Thyroid gland (tissue), 4 donors: Measurements from ENCODE around the gene PTGFR. TPM values are rescaled to one million over a fixed set of nuclear protein-coding genes. Genes with fewer than 3 reads are reported as not detected.

Experiments used
- DNase-seq, 2 donors: peaks; one replicate each; pipeline ENCODE4 v3.0.0-alpha.2; 2019
- H3K27ac ChIP-seq, 3 donors: fragments of 200-600 bp; sonication (generic); 1 replicate in 2 of 3; 2 replicates in 1 of 3; pipeline ENCODE4 v1.5.1; 2016 to 2019; ENCODE audit warnings: mild to moderate bottlenecking in 1 of 3, moderate library complexity in 1 of 3
- H3K27me3 ChIP-seq: fragments of 200-600 bp; sonication (generic); one replicate; pipeline ENCODE4 v1.5.1; 2019
- H3K36me3 ChIP-seq, 2 donors: fragments of 200-600 bp; sonication (generic); one replicate each; pipeline ENCODE4 v1.5.1; 2016 to 2019
- H3K4me1 ChIP-seq, 2 donors: fragments of 200-600 bp; sonication (generic); one replicate each; pipeline ENCODE4 v1.5.1; 2017 to 2019
- H3K4me3 ChIP-seq, 3 donors: fragments of 200-600 bp; sonication (generic); replicated peaks in 1 of 3; 1 replicate in 2 of 3; 2 replicates in 1 of 3; pipeline ENCODE4 v1.5.1; 2016; ENCODE audit warnings: mild to moderate bottlenecking in 1 of 3
- H3K9me3 ChIP-seq: fragments of 200-600 bp; sonication (generic); one replicate; pipeline ENCODE4 v1.5.1; 2017
- POLR2A ChIP-seq, 2 donors: fragments of 450-650 bp; IDR thresholded peaks; one replicate each; pipeline ENCODE4 v1.6.1; 2017; ENCODE audit warnings: antibody characterized with exemption in 2 of 2, mild to moderate bottlenecking in 2 of 2, moderate library complexity in 1 of 2
- WGBS, 2 donors: methylation state at CpG; one replicate each; pipeline ENCODE4 v1.1.5; 2017; 5-methylcytosine and 5-hydroxymethylcytosine counted together
- intact Hi-C: fragments of 100-400 bp; cut with DNase I; formaldehyde crosslinking; loops from one replicate; pipeline ENCODE4 v1.15.1; 2023
- total RNA-seq, 4 donors: library from RNA; depleted of rRNA; stranded (reverse); fragments of >200 nt; gene quantifications; one replicate each; pipeline ENCODE4 v1.2.3, GENCODE V29; 2016
- TF ChIP-seq, protein P1 (sequence below), 6 experiments: fragments of 200-600 bp in 3 of 6; fragments of 450-650 bp in 3 of 6; sonication (generic) in 3 of 6; IDR thresholded peaks; one replicate each; pipeline ENCODE4 v1.5.1; 2016 to 2019; ENCODE audit warnings: antibody characterized with exemption in 6 of 6, mild to moderate bottlenecking in 2 of 6, inconsistent platforms in 1 of 6, moderate library complexity in 1 of 6

Gene PTGFR
- total RNA-seq, 4 donors from 2014 or later = 0.67 to 1.9 (median 1.2) TPM

DNA sequence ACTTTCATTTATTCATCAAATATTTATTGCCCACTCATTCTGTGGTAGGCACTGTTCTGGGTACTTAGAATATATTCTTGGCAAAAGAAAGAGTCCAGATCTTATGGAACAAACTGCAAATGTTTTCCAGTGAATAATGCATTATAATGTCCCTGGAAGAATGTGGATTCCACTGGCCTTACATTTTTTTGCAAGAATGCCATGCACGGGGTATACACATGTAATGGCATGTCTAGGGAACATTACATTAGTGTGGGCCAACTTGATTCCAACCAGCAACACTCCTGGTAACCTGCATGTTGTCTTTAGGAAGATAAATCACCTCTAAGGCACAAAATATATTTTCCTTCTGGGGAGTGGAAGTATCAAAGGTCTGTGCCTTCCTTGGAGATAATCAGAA, 96.4 kb downstream of the PTGFR start:
- no peak overlapping the region for H3K27ac ChIP-seq

More for the DNA sequence above, 96.4 kb downstream of the PTGFR start:
- intact Hi-C loops = no loop called here
- no peak for TF ChIP-seq POLR2A (IDR thresholded peaks at IDR 0.05)
- TF ChIP-seq, protein P1, sequence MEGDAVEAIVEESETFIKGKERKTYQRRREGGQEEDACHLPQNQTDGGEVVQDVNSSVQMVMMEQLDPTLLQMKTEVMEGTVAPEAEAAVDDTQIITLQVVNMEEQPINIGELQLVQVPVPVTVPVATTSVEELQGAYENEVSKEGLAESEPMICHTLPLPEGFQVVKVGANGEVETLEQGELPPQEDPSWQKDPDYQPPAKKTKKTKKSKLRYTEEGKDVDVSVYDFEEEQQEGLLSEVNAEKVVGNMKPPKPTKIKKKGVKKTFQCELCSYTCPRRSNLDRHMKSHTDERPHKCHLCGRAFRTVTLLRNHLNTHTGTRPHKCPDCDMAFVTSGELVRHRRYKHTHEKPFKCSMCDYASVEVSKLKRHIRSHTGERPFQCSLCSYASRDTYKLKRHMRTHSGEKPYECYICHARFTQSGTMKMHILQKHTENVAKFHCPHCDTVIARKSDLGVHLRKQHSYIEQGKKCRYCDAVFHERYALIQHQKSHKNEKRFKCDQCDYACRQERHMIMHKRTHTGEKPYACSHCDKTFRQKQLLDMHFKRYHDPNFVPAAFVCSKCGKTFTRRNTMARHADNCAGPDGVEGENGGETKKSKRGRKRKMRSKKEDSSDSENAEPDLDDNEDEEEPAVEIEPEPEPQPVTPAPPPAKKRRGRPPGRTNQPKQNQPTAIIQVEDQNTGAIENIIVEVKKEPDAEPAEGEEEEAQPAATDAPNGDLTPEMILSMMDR (IDR thresholded peaks at IDR 0.05) = no peak
- no peak for DNase-seq
- Histone ChIP-seq H3K4me3 (no peak overlapping the region), H3K4me1 (no peaks in the 10 kb centered on the region), H3K27me3 (no peaks in the 10 kb centered on the region), H3K36me3 (no peaks in the 10 kb centered on the region), H3K9me3 (no peaks in the 10 kb centered on the region)
- 85 to 94% methylated on average over 1 of the region's 1 CpG for WGBS, 2 donors

Other genes starting within 250 kb of the PTGFR start
- 10 to 100 TPM in 2 of 4 donors, 1 to 10 TPM in 2; 8.1 to 22.9 (median 12.2) TPM for gene IFI44L, start 129.5 kb downstream of the PTGFR start, total RNA-seq
- 10 to 100 TPM; 23.5 to 58.7 (median 34.8) TPM for gene IFI44, start 158.9 kb downstream of the PTGFR start, total RNA-seq